HFFc6 (cell line): ENCODE results near the gene PNO1. TPM values are rescaled to one million over a fixed set of nuclear protein-coding genes. Genes with fewer than 3 reads are reported as not detected.
"Not testable (repeated sequence)": the region's sequence is repeated elsewhere in the genome, so short reads cannot be mapped to it uniquely, and the experiment has no call there.

ENCODE experiments used
- DNase-seq: peaks from one replicate; pipeline ENCODE4 v3.0.0-alpha.2; 2018
- H3K27ac Mint-ChIP-seq: 2 replicates; pipeline ENCODE4 v1.8.0; 2020; ENCODE audit warnings: mild to moderate bottlenecking, mixed read lengths
- H3K27me3 Mint-ChIP-seq: 2 replicates; pipeline ENCODE4 v1.8.0; 2021; ENCODE audit warnings: mild to moderate bottlenecking, moderate library complexity, mixed read lengths; ENCODE audit not compliant: insufficient read depth
- H3K36me3 Mint-ChIP-seq: 2 replicates; pipeline ENCODE4 v1.8.0; 2021; ENCODE audit warnings: low read depth, mixed read lengths
- H3K4me1 Mint-ChIP-seq: 2 replicates; pipeline ENCODE4 v1.8.0; 2020; ENCODE audit warnings: low read depth, mixed read lengths
- H3K4me3 Mint-ChIP-seq: 2 replicates; pipeline ENCODE4 v1.8.0; 2020; ENCODE audit warnings: mild to moderate bottlenecking, moderate library complexity, mixed read lengths
- H3K9me3 Mint-ChIP-seq: 2 replicates; pipeline ENCODE4 v1.8.0; 2020; ENCODE audit warnings: mild to moderate bottlenecking, mixed read lengths
- long read RNA-seq: library from polyadenylated mRNA; unstranded; transcript quantifications from one replicate; pipeline ENCODE4 v2.0.0, GENCODE V29; 2019
- total RNA-seq, 6 experiments: library from RNA; stranded (reverse); fragmentation: NEBNext Ultra II Directional; extraction: Animal tissue kit (Norgen Biotek cat#: 25700); gene quantifications; 2 replicates in 1 of 6; 3 replicates in 5 of 6; pipeline ENCODE4 v1.2.3, GENCODE V29; 2021
- TF ChIP-seq, protein P1 (sequence below): fragments of 200-600 bp; sonication (generic); IDR thresholded peaks from 2 replicates; pipeline ENCODE4 v1.5.0; 2021; ENCODE audit warnings: antibody characterized with exemption, mild to moderate bottlenecking

The PNO1 gene
- total RNA-seq: 10 to 100 TPM; 18.3 to 26.0 (median 20.4) TPM
- long read RNA-seq, transcript PNO1-201 (7 exons, 2,286 nt): major isoform, 79 of 87 reads
- long read RNA-seq, partial matches to known transcripts: 1 of 87 reads
- long read RNA-seq, other reads (novel, unspliced or antisense): 7 of 87 reads

GRCh38 chr2:68157402-68158133, at the start of gene PNO1:
Gene PNO1, plus strand, starts transcription at chr2:68157888. Its CDS starts 47 bp downstream, at chr2:68157935.
- Mint-ChIP-seq H3K27me3 (peaks cover 6% of the 10 kb centered on the region), H3K36me3 (peaks cover 25% of the 10 kb centered on the region), H3K4me1 (peaks cover 28% of the 10 kb centered on the region), H3K27ac (peak within 1 kb of the TSS; percentile 100), H3K9me3 (no peaks in the 10 kb centered on the region), H3K4me3 (peak within 1 kb of the TSS; percentile 99)
- DNase-seq: peak; percentile 94
- TF ChIP-seq, protein P1, sequence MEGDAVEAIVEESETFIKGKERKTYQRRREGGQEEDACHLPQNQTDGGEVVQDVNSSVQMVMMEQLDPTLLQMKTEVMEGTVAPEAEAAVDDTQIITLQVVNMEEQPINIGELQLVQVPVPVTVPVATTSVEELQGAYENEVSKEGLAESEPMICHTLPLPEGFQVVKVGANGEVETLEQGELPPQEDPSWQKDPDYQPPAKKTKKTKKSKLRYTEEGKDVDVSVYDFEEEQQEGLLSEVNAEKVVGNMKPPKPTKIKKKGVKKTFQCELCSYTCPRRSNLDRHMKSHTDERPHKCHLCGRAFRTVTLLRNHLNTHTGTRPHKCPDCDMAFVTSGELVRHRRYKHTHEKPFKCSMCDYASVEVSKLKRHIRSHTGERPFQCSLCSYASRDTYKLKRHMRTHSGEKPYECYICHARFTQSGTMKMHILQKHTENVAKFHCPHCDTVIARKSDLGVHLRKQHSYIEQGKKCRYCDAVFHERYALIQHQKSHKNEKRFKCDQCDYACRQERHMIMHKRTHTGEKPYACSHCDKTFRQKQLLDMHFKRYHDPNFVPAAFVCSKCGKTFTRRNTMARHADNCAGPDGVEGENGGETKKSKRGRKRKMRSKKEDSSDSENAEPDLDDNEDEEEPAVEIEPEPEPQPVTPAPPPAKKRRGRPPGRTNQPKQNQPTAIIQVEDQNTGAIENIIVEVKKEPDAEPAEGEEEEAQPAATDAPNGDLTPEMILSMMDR: peak; percentile 33; the same call in 1 of the 2 replicates

DNA sequence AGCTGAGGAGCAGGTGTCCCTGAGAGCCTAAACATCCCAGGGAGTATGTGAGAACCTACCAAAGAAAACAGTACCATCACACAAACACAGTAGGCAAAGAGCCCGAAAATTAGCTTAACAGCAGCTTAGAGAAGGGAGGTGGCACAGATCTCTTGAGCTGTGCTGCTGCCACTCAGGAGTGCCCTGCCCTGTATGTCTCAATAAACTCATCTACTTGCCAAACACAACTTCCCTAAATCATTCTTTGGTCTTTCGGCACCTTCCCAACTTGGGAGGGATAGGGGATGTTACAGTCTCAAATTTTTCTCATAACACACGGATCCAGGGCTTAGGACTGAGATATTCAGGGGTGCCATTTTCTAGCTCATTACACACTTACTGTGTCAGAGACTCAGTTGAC, 49.6 kb upstream of the PNO1 start:
- Mint-ChIP-seq H3K4me3 (no peak overlapping the region), H3K9me3 (peaks cover 8% of the 10 kb centered on the region; the same call in 1 of the 2 replicates), H3K36me3 (no peaks in the 10 kb centered on the region; the same call in 1 of the 2 replicates), H3K27ac (no peak overlapping the region), H3K27me3 (peaks cover 8% of the 10 kb centered on the region), H3K4me1 (peaks cover 10% of the 10 kb centered on the region)
- no peak for DNase-seq
- TF ChIP-seq, protein P1: no peak

DNA sequence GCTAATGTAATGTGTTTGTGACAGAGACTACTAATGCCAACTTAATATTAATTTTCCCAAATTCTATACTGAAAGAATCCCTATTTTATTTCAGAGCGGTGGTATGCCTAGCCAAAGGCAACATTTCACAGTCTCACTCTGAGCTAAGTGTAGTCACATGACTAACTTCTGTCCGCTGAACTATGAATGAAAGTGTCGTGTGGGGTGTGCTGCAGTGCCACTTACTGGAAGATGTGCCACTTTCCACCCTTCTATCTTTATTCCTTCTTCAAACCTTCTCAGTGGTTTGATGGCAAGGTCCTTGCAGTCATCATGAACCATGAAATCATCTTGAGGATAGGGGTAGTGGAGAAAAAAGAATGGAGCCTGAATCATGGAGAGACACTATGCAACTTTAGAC, 47.6 kb upstream of the PNO1 start:
- no peaks in the 10 kb centered on the region for H3K4me1 Mint-ChIP-seq
- H3K4me3 Mint-ChIP-seq: no peak overlapping the region
- TF ChIP-seq, protein P1: no peak; the same call in 1 of the 2 replicates
- H3K27me3 Mint-ChIP-seq: peaks cover 12% of the 10 kb centered on the region
- no peaks in the 10 kb centered on the region; the same call in 1 of the 2 replicates for H3K36me3 Mint-ChIP-seq
- peak; percentile 16 for DNase-seq
- H3K27ac Mint-ChIP-seq: no peak overlapping the region
- peaks cover 8% of the 10 kb centered on the region; the same call in 1 of the 2 replicates for H3K9me3 Mint-ChIP-seq

- no peaks in the 10 kb centered on the region for H3K36me3 Mint-ChIP-seq
- TF ChIP-seq, protein P1: no peak
- no peak overlapping the region for H3K27ac Mint-ChIP-seq
- no peaks in the 10 kb centered on the region for H3K9me3 Mint-ChIP-seq
- no peak overlapping the region for H3K4me3 Mint-ChIP-seq
- no peaks in the 10 kb centered on the region for H3K4me1 Mint-ChIP-seq
- no peak for DNase-seq
- H3K27me3 Mint-ChIP-seq: peaks cover 19% of the 10 kb centered on the region
Measured at GRCh38 chr2:68115965-68116364, 41.7 kb upstream of the PNO1 start.

DNA sequence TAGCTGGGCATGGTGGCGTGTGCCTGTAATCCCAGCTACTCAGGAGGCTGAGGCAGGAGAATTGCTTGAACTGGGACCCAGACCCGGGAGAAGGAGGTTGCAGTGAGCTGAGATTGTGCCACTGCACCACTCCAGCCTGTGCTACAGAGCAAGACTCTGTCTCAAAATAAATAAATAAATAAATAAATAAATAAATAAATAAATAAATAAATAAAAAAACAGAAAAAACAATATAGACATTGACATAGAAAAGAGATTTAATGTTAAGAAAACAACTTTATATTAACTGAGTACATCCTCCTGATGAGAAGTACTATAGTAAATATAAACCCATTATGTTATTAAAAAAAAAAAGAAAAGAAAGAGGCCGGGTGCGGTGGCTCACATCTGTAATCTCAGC, 39.8 kb upstream of the PNO1 start:
- H3K4me3 Mint-ChIP-seq, H3K36me3 Mint-ChIP-seq, DNase-seq, H3K4me1 Mint-ChIP-seq, H3K27ac Mint-ChIP-seq, H3K9me3 Mint-ChIP-seq: not testable (repeated sequence)
- peaks cover 16% of the 10 kb centered on the region for H3K27me3 Mint-ChIP-seq

DNA sequence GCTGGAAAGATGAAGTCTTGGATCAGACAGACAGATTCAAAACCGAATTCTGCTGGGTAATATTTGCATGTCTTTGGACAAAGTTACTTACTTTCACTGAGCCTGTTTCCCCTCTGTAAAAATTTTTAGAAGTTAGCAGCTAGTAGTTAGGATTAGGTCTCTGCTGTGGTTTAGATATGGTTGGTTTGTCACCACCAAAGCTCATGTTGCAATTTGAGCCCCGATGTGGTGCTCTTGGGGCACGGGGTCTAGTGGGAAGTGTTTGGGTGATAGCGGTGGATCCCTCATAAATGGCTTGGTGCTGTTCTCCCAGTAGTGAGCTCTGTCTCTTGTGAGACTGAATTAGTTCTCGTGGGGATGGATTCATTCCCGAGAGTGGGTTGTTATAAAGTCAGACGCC, 38.9 kb upstream of the PNO1 start:
- TF ChIP-seq, protein P1: no peak
- Mint-ChIP-seq H3K27ac (no peak overlapping the region), H3K4me1 (peaks cover 7% of the 10 kb centered on the region), H3K27me3 (peaks cover 16% of the 10 kb centered on the region), H3K4me3 (no peak overlapping the region), H3K9me3 (no peaks in the 10 kb centered on the region), H3K36me3 (no peaks in the 10 kb centered on the region)
- DNase-seq: no peak
